Panc1 (cell line): ENCODE measurements around the gene KDM5C. TPM values are rescaled to one million over a fixed set of nuclear protein-coding genes. Genes with fewer than 3 reads are reported as not detected.

ENCODE experiments used
- ATAC-seq: fragments of 200-7000 bp; cut with Tn5 transposase; 2 replicates; pipeline ENCODE4 v1.9.1; 2020; ENCODE audit warnings: mild to moderate bottlenecking, moderate library complexity
- BruUV-seq: library from RNA; stranded (reverse); fragments of 400-500 nt; replicated peaks from 2 replicates; lab custom pipeline; 2021; lab: Mats Ljungman, UMichigan
- CTCF ChIA-PET: fragments of 300-600 bp; sonication (Branson Sonifier 250); formaldehyde crosslinking; loops from one replicate; lab custom pipeline; 2022; ENCODE audit warnings: antibody characterized with exemption; lab: Charles Lee
- POLR2A ChIA-PET: fragments of 300-600 bp; sonication (Branson Sonifier 250); formaldehyde crosslinking; loops from one replicate; lab custom pipeline; 2022; ENCODE audit warnings: antibody characterized with exemption; lab: Charles Lee
- DNase-seq: peaks from one replicate; pipeline ENCODE4 v3.0.0-alpha.2; 2010; ENCODE audit warnings: low read depth, low spot score
- H3K27ac ChIP-seq: 2 replicates; pipeline ENCODE4 v1.5.1; 2011; ENCODE audit warnings: mild to moderate bottlenecking, low read length, inconsistent platforms
- H3K27me3 ChIP-seq: fragments of 200-500 bp; sonication (Bioruptor generic); 2 replicates; pipeline ENCODE4 v1.6.0; 2014; ENCODE audit warnings: low read length, inconsistent platforms; ENCODE audit not compliant: control insufficient read depth, insufficient read depth
- H3K36me3 ChIP-seq: fragments of 200-500 bp; sonication (Bioruptor generic); 2 replicates; pipeline ENCODE4 v1.5.1; 2014; ENCODE audit warnings: inconsistent platforms, mild to moderate bottlenecking, low read length, moderate library complexity; ENCODE audit not compliant: control insufficient read depth, insufficient read depth
- H3K4me1 ChIP-seq: 2 replicates; pipeline ENCODE4 v1.5.1; 2011; ENCODE audit warnings: inconsistent platforms, mild to moderate bottlenecking, low read length, moderate library complexity; ENCODE audit not compliant: control insufficient read depth, insufficient read depth
- H3K4me3 ChIP-seq, 2 experiments: 2 replicates each; pipeline ENCODE4 v1.5.1; 2011 to 2012; ENCODE audit warnings: low read depth in 2 of 2, low read length in 2 of 2, mild to moderate bottlenecking in 2 of 2, inconsistent platforms in 1 of 2, moderate library complexity in 1 of 2
- H3K9me3 ChIP-seq: fragments of 200-500 bp; sonication (Bioruptor generic); 2 replicates; pipeline ENCODE4 v1.5.1; 2014; ENCODE audit warnings: low read depth, mild to moderate bottlenecking, inconsistent platforms, low read length, moderate library complexity; ENCODE audit not compliant: control insufficient read depth, insufficient read depth
- POLR2AphosphoS5 ChIP-seq: IDR thresholded peaks from 2 replicates; pipeline ENCODE4 v1.6.1; 2012; ENCODE audit warnings: mild to moderate bottlenecking, low read depth, low read length, moderate library complexity
- SIN3A ChIP-seq: IDR thresholded peaks from 2 replicates; pipeline ENCODE4 v1.6.1; 2012; ENCODE audit warnings: low read depth, mild to moderate bottlenecking, low read length, moderate library complexity, borderline replicate concordance; ENCODE audit not compliant: insufficient read depth
- TCF7L2 ChIP-seq: IDR thresholded peaks from 2 replicates; pipeline ENCODE4 v1.6.1; 2011; ENCODE audit warnings: mild to moderate bottlenecking, low read depth, low read length, inconsistent platforms
- in situ Hi-C: cut with HindIII; loops from 2 replicates; pipeline ENCODE4 v1.10.0; 2016; ENCODE audit warnings: low sequenced_read_pairs, low pct_unique_long_range_greater_than_20kb
- intact Hi-C: fragments of 100-400 bp; cut with micrococcal nuclease; formaldehyde crosslinking; loops from one replicate; pipeline ENCODE4 v1.10.0; 2022; ENCODE audit not compliant: unreplicated experiment
- total RNA-seq: library from RNA; stranded (reverse); gene quantifications from one replicate; pipeline ENCODE4 v1.2.1, GENCODE V29; 2021; ENCODE audit not compliant: unreplicated experiment
- TF ChIP-seq, protein P1 (sequence below): fragments of 450-650 bp; IDR thresholded peaks from 2 replicates; pipeline ENCODE4 v1.5.1; 2017; ENCODE audit warnings: mild to moderate bottlenecking
- TF ChIP-seq, protein P2 (sequence below), 2 experiments: IDR thresholded peaks; 2 replicates each; pipeline ENCODE4 v1.6.1; 2011 to 2012; ENCODE audit warnings: low read depth in 2 of 2, control low read depth in 1 of 2, low read length in 1 of 2, mild to moderate bottlenecking in 1 of 2, moderate library complexity in 1 of 2; ENCODE audit not compliant: insufficient read depth in 1 of 2

KDM5C gene
- total RNA-seq, 1 experiment from 2014 or later, result 104 TPM

DNA sequence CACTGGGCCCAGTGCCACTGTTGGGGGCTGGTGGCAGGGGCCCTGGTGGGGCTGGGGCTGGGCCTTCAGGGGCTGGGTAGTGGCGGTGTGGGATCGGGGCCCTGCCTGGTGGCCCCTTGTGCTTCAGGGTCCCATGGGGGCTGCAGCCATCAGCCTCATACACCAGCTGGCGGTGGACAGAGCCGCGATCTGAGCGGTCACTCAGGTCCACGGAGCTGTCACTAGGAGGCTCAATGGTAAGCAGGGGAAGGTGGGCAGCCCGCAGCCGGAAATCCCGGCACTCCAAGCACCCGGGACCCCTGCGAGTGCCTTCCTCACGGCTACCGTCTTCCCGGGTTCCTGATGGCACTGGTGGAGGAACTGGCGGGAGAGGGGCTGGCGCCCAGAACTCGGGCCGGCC is 25.5 kb upstream of the KDM5C start:
- ChIA-PET CTCF (interaction anchor here (0.6 kb wide), 1 partner anchor 10 kb away, joined by 5 read pairs; no protein-coding TSS in a partner anchor), POLR2A (no interaction called here)
- ATAC-seq (no peak), DNase-seq (no peak)
- Histone ChIP-seq H3K27me3 (no peaks in the 10 kb centered on the region), H3K4me3 (no peak overlapping the region), H3K36me3 (no peaks in the 10 kb centered on the region), H3K9me3 (no peaks in the 10 kb centered on the region), H3K27ac (no peak overlapping the region), H3K4me1 (no peaks in the 10 kb centered on the region)
- intact Hi-C loops (no loop called here), in situ Hi-C loops (no loop called here)
- TF ChIP-seq POLR2AphosphoS5 (no peak), SIN3A (no peak), TCF7L2 (no peak)
- TF ChIP-seq, protein P1, sequence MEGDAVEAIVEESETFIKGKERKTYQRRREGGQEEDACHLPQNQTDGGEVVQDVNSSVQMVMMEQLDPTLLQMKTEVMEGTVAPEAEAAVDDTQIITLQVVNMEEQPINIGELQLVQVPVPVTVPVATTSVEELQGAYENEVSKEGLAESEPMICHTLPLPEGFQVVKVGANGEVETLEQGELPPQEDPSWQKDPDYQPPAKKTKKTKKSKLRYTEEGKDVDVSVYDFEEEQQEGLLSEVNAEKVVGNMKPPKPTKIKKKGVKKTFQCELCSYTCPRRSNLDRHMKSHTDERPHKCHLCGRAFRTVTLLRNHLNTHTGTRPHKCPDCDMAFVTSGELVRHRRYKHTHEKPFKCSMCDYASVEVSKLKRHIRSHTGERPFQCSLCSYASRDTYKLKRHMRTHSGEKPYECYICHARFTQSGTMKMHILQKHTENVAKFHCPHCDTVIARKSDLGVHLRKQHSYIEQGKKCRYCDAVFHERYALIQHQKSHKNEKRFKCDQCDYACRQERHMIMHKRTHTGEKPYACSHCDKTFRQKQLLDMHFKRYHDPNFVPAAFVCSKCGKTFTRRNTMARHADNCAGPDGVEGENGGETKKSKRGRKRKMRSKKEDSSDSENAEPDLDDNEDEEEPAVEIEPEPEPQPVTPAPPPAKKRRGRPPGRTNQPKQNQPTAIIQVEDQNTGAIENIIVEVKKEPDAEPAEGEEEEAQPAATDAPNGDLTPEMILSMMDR, result no peak
- TF ChIP-seq, protein P2, sequence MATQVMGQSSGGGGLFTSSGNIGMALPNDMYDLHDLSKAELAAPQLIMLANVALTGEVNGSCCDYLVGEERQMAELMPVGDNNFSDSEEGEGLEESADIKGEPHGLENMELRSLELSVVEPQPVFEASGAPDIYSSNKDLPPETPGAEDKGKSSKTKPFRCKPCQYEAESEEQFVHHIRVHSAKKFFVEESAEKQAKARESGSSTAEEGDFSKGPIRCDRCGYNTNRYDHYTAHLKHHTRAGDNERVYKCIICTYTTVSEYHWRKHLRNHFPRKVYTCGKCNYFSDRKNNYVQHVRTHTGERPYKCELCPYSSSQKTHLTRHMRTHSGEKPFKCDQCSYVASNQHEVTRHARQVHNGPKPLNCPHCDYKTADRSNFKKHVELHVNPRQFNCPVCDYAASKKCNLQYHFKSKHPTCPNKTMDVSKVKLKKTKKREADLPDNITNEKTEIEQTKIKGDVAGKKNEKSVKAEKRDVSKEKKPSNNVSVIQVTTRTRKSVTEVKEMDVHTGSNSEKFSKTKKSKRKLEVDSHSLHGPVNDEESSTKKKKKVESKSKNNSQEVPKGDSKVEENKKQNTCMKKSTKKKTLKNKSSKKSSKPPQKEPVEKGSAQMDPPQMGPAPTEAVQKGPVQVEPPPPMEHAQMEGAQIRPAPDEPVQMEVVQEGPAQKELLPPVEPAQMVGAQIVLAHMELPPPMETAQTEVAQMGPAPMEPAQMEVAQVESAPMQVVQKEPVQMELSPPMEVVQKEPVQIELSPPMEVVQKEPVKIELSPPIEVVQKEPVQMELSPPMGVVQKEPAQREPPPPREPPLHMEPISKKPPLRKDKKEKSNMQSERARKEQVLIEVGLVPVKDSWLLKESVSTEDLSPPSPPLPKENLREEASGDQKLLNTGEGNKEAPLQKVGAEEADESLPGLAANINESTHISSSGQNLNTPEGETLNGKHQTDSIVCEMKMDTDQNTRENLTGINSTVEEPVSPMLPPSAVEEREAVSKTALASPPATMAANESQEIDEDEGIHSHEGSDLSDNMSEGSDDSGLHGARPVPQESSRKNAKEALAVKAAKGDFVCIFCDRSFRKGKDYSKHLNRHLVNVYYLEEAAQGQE (IDR thresholded peaks at IDR 0.05; ENCODE audit: insufficient read depth in 1 of 2, low read depth in 2 of 2, low read length in 1 of 2), result no peak
- no TSS peak for BruUV-seq

DNA sequence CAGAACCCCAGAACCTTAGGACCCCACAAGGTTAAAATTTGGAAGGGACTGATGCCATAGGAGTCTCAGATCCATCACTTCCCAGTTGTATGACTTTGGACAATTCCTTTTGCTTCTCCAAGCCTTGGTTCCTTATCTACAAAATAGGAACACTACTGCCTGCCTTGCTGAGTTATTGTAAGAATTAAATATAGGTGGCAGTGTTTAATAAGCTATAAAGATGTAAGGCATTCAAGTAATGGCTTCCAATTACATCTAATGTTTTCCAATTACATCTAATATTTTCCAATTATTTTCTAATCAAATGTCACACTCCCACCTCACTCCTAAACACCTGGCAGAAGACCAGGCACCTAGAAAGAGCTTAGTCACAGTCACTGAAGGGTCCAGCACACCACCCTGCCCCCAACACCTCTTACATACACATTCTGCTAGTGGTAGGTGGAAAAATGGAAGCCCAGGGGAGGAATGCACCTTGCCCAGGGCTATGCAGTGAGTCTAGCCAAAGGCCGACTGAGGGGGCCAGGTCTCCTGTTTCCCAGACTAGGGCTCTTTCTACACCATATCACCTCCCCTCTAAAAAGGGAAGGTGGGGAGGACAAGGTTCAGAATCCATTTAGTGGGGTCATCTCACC is 24.5 kb upstream of the KDM5C start:
- ATAC-seq, result no peak
- no peak for DNase-seq
- Histone ChIP-seq H3K4me1 (no peaks in the 10 kb centered on the region), H3K27ac (no peak overlapping the region), H3K4me3 (no peak overlapping the region), H3K36me3 (no peaks in the 10 kb centered on the region), H3K27me3 (no peaks in the 10 kb centered on the region), H3K9me3 (no peaks in the 10 kb centered on the region)
- TF ChIP-seq TCF7L2 (no peak), POLR2AphosphoS5 (no peak), SIN3A (no peak)
- TF ChIP-seq, protein P2 (IDR thresholded peaks at IDR 0.05; ENCODE audit: insufficient read depth in 1 of 2, low read depth in 2 of 2, low read length in 1 of 2), result no peak
- TF ChIP-seq, protein P1, result no peak
- CTCF ChIA-PET, result interaction anchor here (0.6 kb wide), 1 partner anchor 60 kb away, joined by 3 read pairs; no protein-coding TSS in a partner anchor
- in situ Hi-C loops, result no loop called here
- BruUV-seq, result no TSS peak
- intact Hi-C loops, result no loop called here
- POLR2A ChIA-PET, result no interaction called here
